ENCODE results near the gene SNX5. TPM values are rescaled to one million over a fixed set of nuclear protein-coding genes. Genes with fewer than 3 reads are reported as not detected.

Gene SNX5
- total RNA-seq, 1 experiment from 2014 or later, result 221 TPM

DNA sequence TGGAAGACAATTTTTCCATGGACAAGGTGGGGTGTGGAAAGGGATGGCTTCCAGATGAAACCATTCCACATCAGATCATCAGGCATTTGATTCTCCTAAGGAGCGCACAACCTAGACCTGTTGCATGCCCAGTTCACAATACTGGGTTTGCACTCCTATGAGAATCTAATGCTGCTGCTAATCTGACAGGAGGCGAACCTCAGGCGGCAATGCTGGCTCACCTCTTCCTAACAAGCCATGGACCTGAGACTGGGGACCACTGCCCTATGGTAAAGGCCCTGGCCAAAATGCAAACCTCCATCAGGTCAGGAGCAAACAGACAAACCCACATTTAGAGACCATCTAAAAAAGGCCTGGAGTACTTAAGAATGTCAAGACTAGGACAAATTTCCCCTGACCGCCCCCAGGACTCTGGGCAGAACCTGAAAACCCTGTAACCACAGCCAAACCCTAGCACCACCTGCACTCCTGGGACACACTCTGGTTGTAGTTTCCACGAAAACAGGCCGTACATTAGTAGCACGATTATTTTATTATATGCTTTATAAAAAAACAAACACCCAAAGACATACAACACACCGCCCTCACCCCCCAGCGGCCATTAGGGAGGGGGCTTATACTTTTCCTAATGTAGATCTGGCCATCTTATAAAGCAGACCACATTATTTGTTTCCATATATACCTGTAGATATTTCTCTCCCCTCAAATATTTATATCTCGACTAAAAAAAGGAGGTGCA, 27.3 kb downstream of the SNX5 start:
- DNase-seq (ENCODE audit: low read depth), result no peak

DNA sequence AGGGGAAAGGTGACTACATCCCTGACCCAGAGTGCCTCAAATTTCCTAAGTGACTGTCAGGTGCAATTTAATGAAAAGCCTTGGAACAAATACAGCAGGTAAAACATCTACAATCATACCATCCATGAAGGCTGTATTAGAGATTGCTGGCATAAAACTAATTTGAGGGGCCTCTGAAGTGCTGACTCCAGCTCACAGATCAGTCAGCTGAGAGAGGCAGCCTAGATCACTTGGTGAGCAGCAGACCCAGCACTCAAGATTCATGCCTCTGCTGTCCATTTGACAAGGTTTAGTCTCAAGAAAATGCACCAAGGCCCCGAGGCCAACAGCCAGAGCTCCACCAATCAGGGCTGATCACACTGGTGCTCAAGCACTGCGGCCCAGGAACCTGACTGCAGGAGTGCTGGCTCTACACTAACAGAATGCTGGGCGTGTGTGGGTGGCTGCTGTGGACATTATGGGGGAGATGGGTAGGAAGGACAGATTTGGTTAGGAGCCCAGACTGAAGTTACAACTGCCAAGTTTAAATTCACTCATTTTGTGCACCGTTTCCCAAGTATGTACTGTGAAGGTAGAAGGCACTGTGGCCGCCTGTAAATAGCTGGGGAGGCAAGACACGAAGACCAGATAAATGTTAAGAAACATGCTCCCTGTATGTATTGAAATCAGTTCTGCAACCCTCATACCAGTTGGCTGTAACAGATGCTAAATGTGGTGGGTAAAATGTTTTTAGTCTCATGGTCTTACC, 28.2 kb downstream of the SNX5 start:
- no peak for DNase-seq (ENCODE audit: low read depth)

DNA sequence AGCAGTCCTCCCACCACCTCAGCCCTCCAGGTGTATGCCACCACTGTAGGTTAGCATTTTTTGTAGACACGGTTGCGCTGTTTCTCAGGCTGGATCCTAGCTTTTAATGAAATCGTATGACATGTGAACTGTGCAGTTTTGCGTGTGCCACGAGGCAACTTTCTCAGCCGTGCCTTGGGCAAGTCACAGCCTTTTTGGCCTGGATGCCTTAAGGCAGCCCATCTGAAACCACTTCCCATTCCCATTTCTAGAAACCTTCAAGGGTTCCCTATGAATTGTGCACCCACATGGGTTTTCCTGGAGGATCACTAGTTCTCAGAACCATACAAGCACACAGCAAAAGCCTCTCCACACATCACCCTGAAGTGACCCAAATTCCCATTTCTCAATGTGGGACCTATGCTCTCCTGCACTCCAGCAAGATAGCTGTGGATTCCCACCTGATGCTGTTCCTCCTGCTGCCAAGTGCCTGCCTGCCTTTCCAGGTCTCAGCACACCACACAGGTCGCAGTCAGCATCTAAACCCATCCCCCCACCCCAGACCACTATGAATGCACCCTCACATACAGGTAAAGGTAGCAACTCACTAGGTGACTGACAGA, 28.9 kb downstream of the SNX5 start:
- DNase-seq (ENCODE audit: low read depth), result no peak

DNA sequence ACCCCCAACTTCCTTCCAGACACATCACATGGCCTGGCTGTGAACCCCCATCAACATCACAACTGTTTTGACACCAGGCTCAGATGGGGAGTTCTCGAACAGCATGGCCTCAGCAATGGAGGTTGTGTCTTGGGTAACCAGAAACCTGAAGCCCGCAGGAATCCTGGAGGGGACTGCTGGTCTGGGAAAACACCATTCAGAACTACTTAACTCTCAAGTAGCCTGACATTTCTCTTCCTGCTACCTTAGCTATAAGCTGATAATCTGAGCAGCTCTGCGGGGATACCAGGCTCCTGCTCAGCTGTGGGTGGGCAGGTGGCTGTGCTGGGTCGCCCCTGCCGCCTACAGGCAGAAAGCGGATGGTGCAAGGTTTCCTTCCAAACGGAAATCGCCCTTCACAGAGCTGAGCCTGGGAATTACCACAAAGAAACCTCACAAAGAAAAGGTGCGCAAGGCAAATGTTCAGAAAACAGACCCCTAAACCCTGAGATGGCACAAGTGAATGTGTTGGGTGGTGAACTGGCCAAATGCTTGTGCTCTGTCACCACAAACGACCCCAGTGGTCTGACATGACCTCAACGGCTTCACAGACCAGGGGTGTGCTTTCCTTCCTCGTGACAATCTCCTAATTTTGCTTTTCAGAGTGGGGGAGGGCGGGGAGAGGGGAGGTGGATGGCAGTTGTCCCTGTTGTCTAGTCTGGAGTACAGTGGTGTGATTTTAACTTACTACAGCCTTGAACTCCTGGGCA, 29.5 kb downstream of the SNX5 start:
- peak; percentile 65 for DNase-seq (ENCODE audit: low read depth)

DNA sequence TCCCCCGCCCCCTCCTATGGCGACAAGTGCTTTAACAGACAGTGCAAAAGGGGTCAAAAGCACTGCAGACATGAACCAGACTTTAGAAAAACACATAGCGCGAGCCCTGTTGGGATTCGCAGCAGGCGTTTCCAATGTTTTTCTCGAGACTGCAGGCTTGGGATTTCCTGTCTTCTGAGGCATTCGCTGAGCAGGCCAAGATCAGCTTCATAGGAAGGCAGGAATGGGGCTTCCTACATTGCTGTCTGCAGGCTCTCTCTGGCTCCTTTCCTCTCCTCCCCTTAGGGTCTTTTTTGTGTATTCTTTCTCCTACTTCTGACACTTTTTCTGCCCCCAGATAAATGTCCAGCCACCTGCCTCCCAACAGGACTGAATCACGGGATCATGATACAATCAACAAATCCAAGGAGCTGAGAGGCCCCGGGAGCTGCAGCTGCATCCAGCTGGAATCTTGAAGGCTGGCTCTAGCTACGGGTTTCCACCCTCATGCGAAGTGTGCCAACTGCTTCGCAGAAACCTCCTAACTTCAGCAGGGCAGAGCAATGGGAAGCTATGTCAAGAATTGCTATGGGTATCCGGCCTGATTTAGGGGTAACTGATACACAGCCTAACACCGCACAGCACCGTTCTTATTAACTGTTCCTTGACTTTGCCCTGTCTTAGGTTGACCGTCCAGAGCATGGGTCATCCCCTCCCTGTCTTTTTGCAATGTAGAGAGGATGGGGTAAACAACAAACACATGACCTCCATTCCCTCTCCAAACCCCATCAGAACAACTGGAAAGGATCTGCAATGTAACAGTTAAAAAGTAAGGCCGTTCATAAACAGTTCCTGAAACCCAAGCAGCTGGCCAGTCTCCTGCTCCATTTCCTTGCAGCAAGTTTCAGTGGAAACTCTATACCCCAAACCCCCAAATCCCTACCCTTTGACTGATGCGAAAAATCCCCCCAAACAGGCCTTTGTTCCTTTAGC, 31.5 kb downstream of the SNX5 start:
- no peak for DNase-seq (ENCODE audit: low read depth)

DNA sequence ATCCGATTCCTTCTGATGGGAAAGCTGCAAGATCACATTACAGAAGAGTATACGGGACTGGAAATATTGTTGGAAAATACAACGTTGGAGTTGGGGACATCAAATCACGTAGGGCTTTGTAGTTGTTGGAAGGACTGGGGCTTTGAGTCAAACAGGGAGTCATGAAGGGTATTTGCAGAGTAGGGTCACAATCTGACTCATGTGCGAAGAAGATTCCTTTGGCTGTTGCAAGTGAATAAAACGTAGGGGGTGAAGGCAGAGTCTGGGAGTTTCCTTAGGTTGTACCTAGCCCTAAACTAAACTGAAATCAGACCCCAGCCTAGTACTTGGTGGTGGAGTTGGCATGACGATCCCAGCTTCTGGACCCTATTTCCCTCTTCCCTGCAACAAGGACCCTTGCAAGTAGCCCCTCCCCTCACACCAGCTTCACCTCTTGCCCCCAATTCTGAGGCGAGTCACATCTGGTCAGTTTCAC, 32.3 kb downstream of the SNX5 start:
- DNase-seq (ENCODE audit: low read depth), result no peak

DNA sequence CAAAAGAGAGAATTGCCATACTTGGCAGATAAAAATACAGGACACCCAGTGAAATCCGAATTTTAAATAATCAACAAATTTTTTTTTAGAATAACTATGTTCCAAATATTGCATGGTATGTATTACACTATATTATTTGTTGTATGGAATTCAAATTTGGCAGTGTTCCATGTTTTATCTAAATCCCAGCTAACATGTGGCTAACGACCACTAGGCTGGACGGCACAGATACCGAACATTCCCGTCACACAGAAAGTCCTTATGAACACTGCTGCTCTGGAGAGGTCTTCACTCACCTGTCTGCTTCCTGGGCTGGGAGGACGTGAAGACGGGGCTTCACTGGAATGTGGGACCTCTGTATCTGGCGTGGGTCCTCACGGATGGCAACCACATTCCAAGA, 32.8 kb downstream of the SNX5 start:
- DNase-seq (ENCODE audit: low read depth), result no peak

DNA sequence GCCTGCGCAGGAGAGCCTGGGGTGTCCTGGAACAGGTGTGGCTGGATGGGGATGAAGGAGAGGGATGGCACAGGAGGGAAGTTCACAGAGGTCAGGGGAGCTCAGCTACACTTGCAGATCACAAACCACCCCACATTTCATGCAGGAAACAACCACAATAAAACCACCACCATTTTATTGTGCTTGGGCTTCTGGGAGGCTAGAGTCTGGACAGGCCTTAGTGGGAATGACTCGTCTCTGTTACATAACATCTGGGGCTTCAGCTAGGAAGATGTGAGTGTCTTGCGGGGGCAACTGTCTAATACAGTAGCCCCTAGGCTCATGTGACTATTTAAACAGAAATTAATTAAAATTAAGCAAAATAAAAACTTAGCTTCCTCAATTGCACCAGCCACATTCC, 33.4 kb downstream of the SNX5 start:
- DNase-seq (ENCODE audit: low read depth), result no peak

DNA sequence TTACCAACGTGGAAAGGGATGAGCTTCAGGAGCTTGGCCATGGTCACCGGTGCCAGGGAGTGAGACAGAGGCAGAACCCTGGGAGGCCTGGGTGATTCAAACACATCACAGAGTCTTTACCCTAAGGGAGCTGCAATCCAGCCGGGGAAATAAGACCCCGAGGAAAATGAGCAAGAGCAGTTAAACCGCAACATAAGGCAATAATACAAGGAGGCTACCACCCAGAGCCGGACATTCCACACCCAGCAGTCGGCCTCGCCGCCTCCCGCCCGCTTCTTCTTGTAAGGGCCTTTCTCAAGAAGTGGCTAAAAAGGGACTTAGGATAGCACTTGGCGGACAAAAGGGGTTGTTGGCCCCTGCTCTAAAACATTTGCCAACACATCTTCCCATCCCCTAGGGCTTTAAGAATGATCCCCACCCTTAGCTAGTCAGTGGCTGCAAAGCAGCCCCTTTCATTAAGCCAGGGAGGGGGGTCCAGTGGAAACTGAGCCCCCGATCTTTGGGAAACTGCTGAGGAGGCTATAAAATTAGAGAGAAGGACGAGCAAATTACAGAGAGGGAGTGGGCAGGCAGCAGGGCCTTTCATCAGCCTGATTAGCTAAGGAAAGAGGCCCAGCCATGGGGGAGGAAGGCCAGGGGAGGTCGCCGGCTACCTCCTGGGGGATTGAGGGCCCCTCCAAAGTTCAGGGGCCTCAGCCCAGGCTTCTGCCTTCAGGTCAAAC, 34.3 kb downstream of the SNX5 start:
- no peak for DNase-seq (ENCODE audit: low read depth)

DNA sequence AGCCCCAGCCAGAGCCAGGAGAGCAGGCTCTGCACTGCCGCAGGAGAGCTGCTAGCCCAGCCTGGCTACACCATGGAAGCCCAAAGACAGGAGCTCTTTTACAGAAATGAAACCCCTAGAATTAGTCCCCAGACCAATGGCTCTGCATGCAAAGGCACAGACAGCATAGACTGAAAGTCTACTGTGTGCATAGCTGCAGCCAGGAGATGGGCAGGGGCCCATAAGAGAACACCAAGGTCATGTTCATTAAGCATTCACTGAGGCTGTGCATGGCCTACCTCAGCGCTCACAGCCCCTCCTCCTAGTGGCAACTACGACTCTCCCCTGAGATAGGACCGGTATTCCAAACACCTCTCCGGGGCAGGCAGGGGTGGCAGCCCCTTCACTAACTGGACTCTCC, 34.9 kb downstream of the SNX5 start:
- DNase-seq (ENCODE audit: low read depth), result no peak

DNA sequence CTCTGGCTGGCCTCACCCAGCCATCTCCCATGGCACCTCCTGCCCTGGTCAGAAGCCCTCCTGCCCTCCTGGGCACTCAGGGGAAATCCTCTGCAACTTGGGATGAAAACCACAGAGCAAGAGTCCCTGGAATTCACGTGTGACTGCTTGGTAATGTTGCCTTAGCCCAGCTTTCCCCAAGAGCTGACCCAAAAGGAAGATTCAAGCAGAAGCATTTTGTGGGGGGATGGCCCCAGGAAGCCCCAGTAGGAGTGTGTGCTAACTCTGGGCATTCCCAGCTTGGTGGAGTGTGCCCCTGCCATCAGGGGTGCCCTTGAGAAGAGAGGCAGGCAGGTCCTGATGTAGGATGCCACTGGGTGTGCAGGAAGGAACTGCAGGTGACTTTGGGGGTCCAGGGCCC, 35.5 kb downstream of the SNX5 start:
- DNase-seq (ENCODE audit: low read depth), result no peak

DNA sequence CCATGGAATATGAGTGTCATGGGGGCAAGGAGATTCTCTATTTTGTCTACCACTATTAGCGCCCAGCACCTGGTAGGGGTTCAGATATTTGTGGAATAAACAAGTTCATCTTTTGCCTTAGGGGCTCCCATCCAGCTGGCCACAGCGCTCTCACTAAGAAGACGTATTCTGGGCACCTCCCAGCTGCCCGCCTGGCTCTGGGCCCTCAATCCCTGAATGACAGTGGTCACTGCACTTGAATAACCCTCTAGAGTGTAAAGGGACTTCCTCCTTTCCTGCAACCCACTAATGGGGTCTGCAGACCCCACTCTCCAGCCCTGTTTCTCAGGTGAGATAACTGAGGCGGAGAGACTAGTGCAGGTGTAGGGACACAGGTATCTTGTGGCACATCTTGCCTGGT, 36.2 kb downstream of the SNX5 start:
- no peak for DNase-seq (ENCODE audit: low read depth)

DNA sequence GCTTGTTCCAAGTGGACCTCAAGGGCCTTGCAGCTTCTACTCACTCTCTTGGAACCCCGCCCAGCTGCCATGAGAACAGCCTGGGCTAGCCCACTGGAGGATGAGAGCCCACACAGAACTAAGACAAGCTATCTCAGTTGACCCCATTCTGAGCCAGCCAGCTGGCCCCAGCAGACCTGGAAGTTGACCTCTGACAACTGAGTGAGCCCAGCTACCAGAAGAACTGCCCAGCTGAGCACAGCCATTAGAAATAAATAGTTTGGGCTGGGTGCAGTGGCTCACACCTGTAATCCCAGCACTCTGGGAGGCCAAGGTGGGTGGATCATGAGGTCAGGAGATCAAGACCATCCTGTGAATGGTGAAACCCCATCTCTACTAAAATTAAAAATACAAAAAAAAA, 37.1 kb downstream of the SNX5 start:
- DNase-seq (ENCODE audit: low read depth), result no peak

DNA sequence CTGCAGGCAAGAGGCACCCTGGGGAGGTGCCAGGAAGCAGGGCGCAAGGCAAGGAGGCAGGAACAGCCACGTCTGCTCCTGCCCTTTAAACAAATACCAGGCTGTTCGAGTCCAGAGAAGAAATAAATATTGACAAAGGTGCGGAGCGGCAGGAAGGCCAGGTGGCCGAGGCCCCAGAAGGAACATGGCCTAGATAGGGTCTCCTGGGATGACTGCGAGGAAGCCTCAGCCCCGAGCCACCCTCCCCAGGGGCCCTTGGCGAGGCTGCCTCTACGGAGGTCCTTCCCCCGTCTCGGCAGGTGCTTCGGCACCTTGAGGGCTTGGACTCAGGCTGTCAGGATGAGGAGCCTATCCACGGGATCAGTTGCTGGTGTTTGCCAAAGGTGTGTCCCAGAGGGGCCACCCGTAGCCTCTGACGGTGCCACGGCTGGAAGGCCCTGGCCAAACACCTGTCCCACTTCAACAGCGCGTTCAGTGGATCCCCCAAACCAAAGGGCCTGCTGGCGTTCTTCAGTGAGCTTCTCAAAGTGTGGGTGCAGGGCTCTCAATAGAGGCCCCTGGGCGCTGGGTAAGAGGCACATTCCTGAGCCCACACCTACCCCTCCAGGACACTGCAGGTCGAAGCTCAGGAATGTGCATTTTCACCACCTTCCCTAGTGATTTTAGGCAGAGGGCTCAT, 39.8 kb downstream of the SNX5 start:
- no peak for DNase-seq (ENCODE audit: low read depth)

DNA sequence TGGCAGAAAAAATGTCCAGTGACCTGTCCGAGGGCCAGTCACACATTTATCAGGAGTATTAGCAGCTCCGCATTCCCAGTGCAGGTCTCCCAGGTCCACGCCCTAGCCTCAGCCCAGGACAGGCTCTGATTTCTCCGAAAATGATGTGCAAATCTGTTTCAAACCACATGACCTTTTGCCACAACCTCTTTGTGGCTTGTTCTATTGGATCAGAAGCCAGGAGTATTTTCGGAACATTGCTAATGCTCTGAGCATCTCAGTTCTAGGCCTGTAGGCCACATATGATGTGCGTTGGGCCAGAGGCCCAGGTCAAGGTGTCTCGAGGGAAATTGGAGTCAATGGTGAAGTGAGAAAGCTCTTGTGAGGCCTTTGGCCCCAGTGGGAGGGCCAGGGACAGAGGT, 40.4 kb downstream of the SNX5 start:
- DNase-seq (ENCODE audit: low read depth), result no peak

DNA sequence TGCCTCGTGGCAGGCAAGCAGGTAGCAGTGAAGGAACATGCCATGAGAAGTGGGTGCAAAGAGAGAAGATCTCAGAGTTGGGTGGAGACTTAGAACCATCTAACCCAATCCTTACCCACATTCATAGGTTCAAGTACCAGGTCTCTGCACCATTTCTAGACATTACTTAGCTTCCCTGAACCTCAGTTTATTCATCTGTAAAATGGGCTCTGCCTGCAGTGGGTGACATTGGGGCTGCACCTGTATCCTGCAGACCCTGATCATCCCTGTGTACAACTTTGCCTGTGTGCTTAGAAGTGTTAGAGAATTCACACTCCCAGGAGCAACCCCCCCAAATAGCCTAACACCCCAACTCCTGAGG, 42.7 kb downstream of the SNX5 start:
- no peak for DNase-seq (ENCODE audit: low read depth)

DNA sequence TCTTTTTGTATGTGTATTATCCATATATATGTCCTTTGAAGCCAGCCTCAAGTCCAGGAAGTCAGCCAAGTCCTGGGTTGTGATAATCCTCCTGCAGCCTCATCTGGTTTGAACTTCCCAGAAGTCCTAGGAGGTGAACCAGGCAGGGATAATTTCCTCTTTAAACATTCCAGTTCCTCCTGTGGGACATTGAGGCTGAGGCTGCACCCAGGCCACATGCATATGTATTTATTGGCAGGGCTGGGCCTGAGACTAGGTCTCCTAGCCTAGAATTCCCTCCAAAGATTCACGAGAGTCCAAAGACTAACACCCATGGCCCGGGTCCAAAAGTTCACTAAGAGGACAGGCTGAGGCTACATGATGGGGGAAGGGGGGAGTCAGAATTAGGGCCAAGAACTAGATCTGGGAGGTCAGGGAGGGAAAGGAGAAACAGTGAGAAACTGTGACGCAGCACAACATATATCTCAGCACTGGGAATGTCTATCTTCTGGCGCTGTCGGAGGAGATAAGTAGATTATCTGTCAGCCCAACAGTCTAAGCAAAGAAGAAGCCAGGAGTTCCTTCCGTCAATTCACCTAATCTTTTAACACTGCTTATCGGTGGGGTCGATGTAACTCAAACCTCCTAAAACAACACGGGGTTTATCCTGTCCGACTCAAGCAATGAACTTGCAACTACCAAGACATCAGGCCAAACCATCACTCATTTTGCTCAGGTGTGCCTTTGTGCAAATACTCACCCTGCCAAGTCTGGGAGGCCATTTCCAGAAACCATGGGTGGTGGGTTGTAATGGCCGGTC, 43.3 kb downstream of the SNX5 start:
- no peak for DNase-seq (ENCODE audit: low read depth)

DNA sequence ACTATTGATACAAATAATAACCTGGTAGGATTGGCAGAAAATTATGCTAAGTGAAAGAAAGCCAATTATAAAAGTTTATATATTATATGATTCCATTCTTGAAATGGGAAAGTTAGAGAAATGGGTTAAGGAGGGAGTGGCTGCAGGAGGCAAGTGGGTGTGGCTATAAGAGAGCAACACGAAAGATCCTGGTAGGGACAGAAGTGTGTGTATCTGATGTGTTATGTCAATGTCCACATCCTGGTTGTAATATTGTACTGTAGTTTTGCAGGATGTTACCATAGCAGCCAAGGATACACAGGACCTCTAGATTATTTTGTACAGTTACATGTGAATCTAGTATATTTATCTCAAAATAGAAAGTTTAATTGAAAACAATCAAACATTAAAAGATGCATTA, 46.8 kb downstream of the SNX5 start:
- no peak for DNase-seq (ENCODE audit: low read depth)

DNA sequence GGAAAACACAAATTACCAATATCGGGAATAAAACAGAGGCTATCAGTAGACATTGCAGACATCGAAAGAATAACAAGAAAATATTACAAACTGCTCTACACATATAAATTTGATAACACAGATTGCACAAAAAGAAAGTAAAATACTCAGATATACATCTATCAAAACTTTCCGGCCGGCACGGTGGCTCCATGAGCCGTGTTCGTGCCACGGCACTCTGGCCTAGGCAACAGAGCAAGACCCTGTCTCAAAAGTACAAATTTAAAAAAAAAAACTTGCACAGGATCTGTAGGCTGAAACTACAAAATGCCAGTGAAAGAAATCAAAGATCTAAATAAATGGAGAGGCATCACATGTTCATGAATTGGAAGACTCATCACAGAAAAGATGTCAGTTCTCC, 49.4 kb downstream of the SNX5 start:
- no peak for DNase-seq (ENCODE audit: low read depth)
